Glutamatergic neuron (in vitro differentiated cells): ENCODE measurements around the gene MCM3AP. TPM values are rescaled to one million over a fixed set of nuclear protein-coding genes. Genes with fewer than 3 reads are reported as not detected.

ENCODE experiments used
- DNase-seq: peaks from one replicate; pipeline ENCODE4 v3.0.0; 2022
- H3K27ac Mint-ChIP-seq: one replicate; pipeline ENCODE4 v1.8.0; 2020; ENCODE audit warnings: mild to moderate bottlenecking, mixed read lengths, inconsistent platforms; ENCODE audit not compliant: unreplicated experiment
- H3K27me3 Mint-ChIP-seq: one replicate; pipeline ENCODE4 v1.8.0; 2020; ENCODE audit warnings: mild to moderate bottlenecking, moderate library complexity, mixed read lengths, inconsistent platforms; ENCODE audit not compliant: unreplicated experiment
- H3K36me3 Mint-ChIP-seq: one replicate; pipeline ENCODE4 v1.8.0; 2020; ENCODE audit warnings: mild to moderate bottlenecking, mixed read lengths, inconsistent platforms; ENCODE audit not compliant: unreplicated experiment
- H3K4me1 Mint-ChIP-seq: one replicate; pipeline ENCODE4 v1.8.0; 2020; ENCODE audit warnings: mild to moderate bottlenecking, low read depth, mixed read lengths, inconsistent platforms; ENCODE audit not compliant: unreplicated experiment
- H3K4me3 Mint-ChIP-seq: one replicate; pipeline ENCODE4 v1.8.0; 2020; ENCODE audit warnings: mild to moderate bottlenecking, mixed read lengths, inconsistent platforms; ENCODE audit not compliant: unreplicated experiment
- H3K9me3 Mint-ChIP-seq: one replicate; pipeline ENCODE4 v1.8.0; 2020; ENCODE audit warnings: mild to moderate bottlenecking, moderate library complexity, mixed read lengths, inconsistent platforms; ENCODE audit not compliant: unreplicated experiment
- total RNA-seq: library from RNA; stranded (reverse); fragmentation: NEBNext Ultra II Directional; extraction: Animal tissue kit (Norgen Biotek cat#: 25700); gene quantifications from one replicate; pipeline ENCODE4 v1.2.1, GENCODE V29; 2021; ENCODE audit not compliant: unreplicated experiment
- TF ChIP-seq, protein P1 (sequence below): fragments of 200-600 bp; sonication (generic); IDR thresholded peaks from one replicate; pipeline ENCODE4 v1.5.0; 2021; ENCODE audit not compliant: partially characterized antibody, unreplicated experiment

The MCM3AP gene
- total RNA-seq, 1 donor from 2014 or later, result 121 TPM

- Mint-ChIP-seq H3K4me1 (no peaks in the 10 kb centered on the region), H3K4me3 (no peak overlapping the region), H3K36me3 (no peaks in the 10 kb centered on the region), H3K27me3 (peaks cover 7% of the 10 kb centered on the region), H3K27ac (no peak overlapping the region), H3K9me3 (no peaks in the 10 kb centered on the region)
- TF ChIP-seq, protein P1, sequence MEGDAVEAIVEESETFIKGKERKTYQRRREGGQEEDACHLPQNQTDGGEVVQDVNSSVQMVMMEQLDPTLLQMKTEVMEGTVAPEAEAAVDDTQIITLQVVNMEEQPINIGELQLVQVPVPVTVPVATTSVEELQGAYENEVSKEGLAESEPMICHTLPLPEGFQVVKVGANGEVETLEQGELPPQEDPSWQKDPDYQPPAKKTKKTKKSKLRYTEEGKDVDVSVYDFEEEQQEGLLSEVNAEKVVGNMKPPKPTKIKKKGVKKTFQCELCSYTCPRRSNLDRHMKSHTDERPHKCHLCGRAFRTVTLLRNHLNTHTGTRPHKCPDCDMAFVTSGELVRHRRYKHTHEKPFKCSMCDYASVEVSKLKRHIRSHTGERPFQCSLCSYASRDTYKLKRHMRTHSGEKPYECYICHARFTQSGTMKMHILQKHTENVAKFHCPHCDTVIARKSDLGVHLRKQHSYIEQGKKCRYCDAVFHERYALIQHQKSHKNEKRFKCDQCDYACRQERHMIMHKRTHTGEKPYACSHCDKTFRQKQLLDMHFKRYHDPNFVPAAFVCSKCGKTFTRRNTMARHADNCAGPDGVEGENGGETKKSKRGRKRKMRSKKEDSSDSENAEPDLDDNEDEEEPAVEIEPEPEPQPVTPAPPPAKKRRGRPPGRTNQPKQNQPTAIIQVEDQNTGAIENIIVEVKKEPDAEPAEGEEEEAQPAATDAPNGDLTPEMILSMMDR, result no peak
- DNase-seq, result no peak
Observed at GRCh38 chr21:46269466-46269865, 15.9 kb downstream of the MCM3AP start.

- no peaks in the 10 kb centered on the region for H3K36me3 Mint-ChIP-seq
- TF ChIP-seq, protein P1, result no peak
- no peak overlapping the region for H3K4me3 Mint-ChIP-seq
- H3K27me3 Mint-ChIP-seq, result peaks cover 7% of the 10 kb centered on the region
- H3K9me3 Mint-ChIP-seq, result no peaks in the 10 kb centered on the region
- no peak for DNase-seq
- no peaks in the 10 kb centered on the region for H3K4me1 Mint-ChIP-seq
- H3K27ac Mint-ChIP-seq, result no peak overlapping the region
Observed at GRCh38 chr21:46268371-46268770, 17.0 kb downstream of the MCM3AP start.

GRCh38 chr21:46266946-46267345 is 18.5 kb downstream of the MCM3AP start:
- Mint-ChIP-seq H3K36me3 (no peaks in the 10 kb centered on the region), H3K9me3 (no peaks in the 10 kb centered on the region), H3K4me1 (no peaks in the 10 kb centered on the region), H3K27ac (no peak overlapping the region), H3K27me3 (peaks cover 5% of the 10 kb centered on the region), H3K4me3 (no peak overlapping the region)
- TF ChIP-seq, protein P1, result no peak
- no peak for DNase-seq

DNA sequence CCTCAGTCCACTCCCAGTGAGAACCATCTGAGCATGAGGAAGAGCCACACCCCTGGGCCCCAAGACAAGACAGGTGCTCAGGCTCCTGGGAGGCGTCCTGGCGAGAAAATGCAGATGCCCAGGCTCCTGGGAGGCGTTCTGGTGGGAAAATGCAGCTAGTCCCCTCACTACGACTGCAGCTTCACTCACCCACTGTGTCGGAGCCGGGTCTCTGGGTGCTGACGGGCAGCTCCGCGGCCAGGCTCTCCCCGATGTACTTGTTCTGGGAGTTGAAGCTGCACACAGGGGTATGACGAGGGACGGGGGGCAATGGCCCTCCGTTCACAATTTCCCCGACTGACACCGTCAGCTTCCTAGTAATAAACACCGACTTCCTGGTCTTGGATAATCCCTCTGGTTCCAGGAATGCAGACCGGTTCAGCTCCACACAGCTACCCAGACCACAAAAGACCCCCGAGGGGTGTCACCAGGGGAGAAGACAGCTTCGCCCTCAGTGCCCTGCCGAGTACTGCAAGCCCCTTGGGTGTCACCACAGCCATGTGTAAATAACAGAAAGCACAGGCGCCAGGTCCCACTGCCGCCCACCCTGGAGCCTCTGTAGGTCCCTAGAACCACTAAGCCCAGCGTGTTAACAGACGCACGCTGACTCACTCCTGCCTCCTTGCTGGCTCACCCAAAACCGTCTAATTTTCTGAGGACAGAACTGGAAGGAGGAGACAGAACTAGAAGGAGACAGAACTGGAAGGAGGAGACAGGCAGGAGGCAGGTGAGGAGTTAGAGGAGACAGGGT is 19.5 kb downstream of the MCM3AP start:
- Mint-ChIP-seq H3K9me3 (no peaks in the 10 kb centered on the region), H3K27ac (peak overlapping the region; percentile 17), H3K4me1 (no peaks in the 10 kb centered on the region), H3K4me3 (no peak overlapping the region), H3K36me3 (no peaks in the 10 kb centered on the region), H3K27me3 (peaks cover 5% of the 10 kb centered on the region)
- no peak for DNase-seq
- TF ChIP-seq, protein P1, result no peak

GRCh38 chr21:46264690-46265144 is 20.7 kb downstream of the MCM3AP start:
- no peak overlapping the region for H3K4me3 Mint-ChIP-seq
- TF ChIP-seq, protein P1, result no peak
- no peak overlapping the region for H3K27ac Mint-ChIP-seq
- H3K9me3 Mint-ChIP-seq, result no peaks in the 10 kb centered on the region
- H3K36me3 Mint-ChIP-seq, result no peaks in the 10 kb centered on the region
- no peak for DNase-seq
- H3K4me1 Mint-ChIP-seq, result no peaks in the 10 kb centered on the region
- peaks cover 7% of the 10 kb centered on the region for H3K27me3 Mint-ChIP-seq
